Measurements from ENCODE around the gene RASL10B. TPM values are rescaled to one million over a fixed set of nuclear protein-coding genes. Genes with fewer than 3 reads are reported as not detected.

Gene RASL10B
- total and polyA plus RNA-seq, 10 of the 15 experiments (the other 5 are each of a cell fraction or from before 2014, with no cell fraction given): not detected

- no peak for TF ChIP-seq ZBTB33 (IDR thresholded peaks at IDR 0.05)
Measured at GRCh38 chr17:35790841-35791240, 59.4 kb downstream of the RASL10B start (continued).

GRCh38 chr17:35791681-35792350 is 60.4 kb downstream of the RASL10B start:
- in situ Hi-C loops (cut with MboI) (no loop called here), intact Hi-C loops (cut with micrococcal nuclease; ENCODE audit: unreplicated experiment) (no loop called here)
- no peaks in the 10 kb centered on the region; the same call in 1 of the 2 replicates for H4K20me1 ChIP-seq (ENCODE audit: control insufficient read depth, insufficient read depth)
- no peak overlapping the region for H2AFZ ChIP-seq (ENCODE audit: control insufficient read depth, low read depth, low read length)
- no peak overlapping the region for H3K9ac ChIP-seq (ENCODE audit: control insufficient read depth, insufficient read depth, low read length)
- POLR2A ChIA-PET: no interaction called here
- SMC1A ChIA-PET (ENCODE audit: uncharacterized antibody, unreplicated experiment): interaction anchor here (0.6 kb wide), 1 partner anchor 1375 kb away, joined by 3 read pairs; no protein-coding TSS in a partner anchor
- BruUV-seq (replicated peaks): no TSS peak
- FAIRE-seq (no peak), ATAC-seq (peak; percentile 28; the same call in 2 of the 3 replicates), DNase-seq (ENCODE audit: low read depth, low spot score) (no peak)
- RAD21 ChIA-PET (ENCODE audit: unreplicated experiment): interaction anchor here (0.6 kb wide), 1 partner anchor 42 kb away, joined by 4 read pairs; no protein-coding TSS in a partner anchor
- CTCF ChIA-PET: interaction anchor here (1.6 to 2.0 kb wide), 2 partner anchors 17 to 28 kb away, joined by 7 to 9 read pairs; no protein-coding TSS in a partner anchor
- 19% methylated on average over 9 of the region's 9 CpGs for WGBS (ENCODE audit: insufficient coverage, insufficient replicate concordance, low lambda C conversion rate, missing lambda C conversion rate)
- no peak for TF ChIP-seq FOXK2 (IDR thresholded peaks at IDR 0.05)
- peak in 1 of 2 experiments; percentile 54; a peak in 1 of 4 replicates for TF ChIP-seq BHLHE40 (IDR thresholded peaks at IDR 0.05; ENCODE audit: borderline replicate concordance in 1 of 2, low read depth in 2 of 2, low read length in 1 of 2)
- H3K27me3 ChIP-seq (replicated peaks in 1 of 2; ENCODE audit: control insufficient read depth in 2 of 2, insufficient read depth in 2 of 2, low read length in 1 of 2): peaks cover 12 to 15% of the 10 kb centered on the region in 2 experiments
- H3K4me2 ChIP-seq (ENCODE audit: control insufficient read depth, insufficient read depth): no peak overlapping the region
- H3K4me1 ChIP-seq (ENCODE audit: control insufficient read depth, insufficient read depth, low read length): peaks cover 4% of the 10 kb centered on the region
- H3K27ac ChIP-seq (ENCODE audit: control insufficient read depth, insufficient read depth): no peak overlapping the region
- no peaks in the 10 kb centered on the region for H3K9me3 ChIP-seq (replicated peaks; ENCODE audit: control insufficient read depth, insufficient read depth, low read length)
- no peaks in the 10 kb centered on the region for H3K36me3 ChIP-seq (ENCODE audit: control insufficient read depth in 2 of 2, insufficient read depth in 2 of 2, low read length in 1 of 2)
- H3K79me2 ChIP-seq (ENCODE audit: control insufficient read depth, insufficient read depth, low read length): no peaks in the 10 kb centered on the region
- H3K4me3 ChIP-seq: no peak overlapping the region

Other genes starting within 250 kb of the RASL10B start
Only the 7 nearest of the 13 such genes appear.
- gene AP2B1, start 144.3 kb upstream of the RASL10B start, total RNA-seq (2014; rRNA removed): 53.1 and 55.7 TPM in 2 replicates
- gene AP2B1, start 144.3 kb upstream of the RASL10B start, total RNA-seq (2014; rRNA removed; fragmentation: Illumina TruSeq; extraction: Trizol): 44.5 and 45.0 TPM in 2 replicates
- 112 and 115 TPM in 2 replicates for gene AP2B1, start 144.3 kb upstream of the RASL10B start, total RNA-seq (2021)
- 97.9 and 103 TPM in 2 replicates for gene AP2B1, start 144.3 kb upstream of the RASL10B start, polyA plus RNA-seq (2011; rRNA removed)
- 83.0 and 98.2 TPM in 2 replicates for gene AP2B1, start 144.3 kb upstream of the RASL10B start, polyA plus RNA-seq (2014; fragmentation: Illumina TruSeq; extraction: Trizol)
- gene AP2B1, start 144.3 kb upstream of the RASL10B start, polyA plus RNA-seq (2014; fragmentation: Nextera tagmentation; extraction: Ambion mirVana): 10 to 100 TPM; 18.6 to 24.3 TPM
- gene AP2B1, start 144.3 kb upstream of the RASL10B start, polyA plus RNA-seq (2014; rRNA removed): 46.4 and 53.0 TPM in 2 replicates
- gene AP2B1, start 144.3 kb upstream of the RASL10B start, polyA plus RNA-seq (2016; fragmentation: Nextera tagmentation; extraction: Ambion mirVana): 10 to 100 TPM; 54.7 to 57.5 TPM
- gene GAS2L2, start 21.6 kb downstream of the RASL10B start, total RNA-seq (2014; rRNA removed): not detected in 2 replicates
- gene GAS2L2, start 21.6 kb downstream of the RASL10B start, total RNA-seq (2014; rRNA removed; fragmentation: Illumina TruSeq; extraction: Trizol): not detected in 2 replicates
- gene GAS2L2, start 21.6 kb downstream of the RASL10B start, total RNA-seq (2021): not detected in 2 replicates
- not detected in 2 replicates for gene GAS2L2, start 21.6 kb downstream of the RASL10B start, polyA plus RNA-seq (2011; rRNA removed)
- 0.01 TPM in 1 of 2 replicates, not detected in the other for gene GAS2L2, start 21.6 kb downstream of the RASL10B start, polyA plus RNA-seq (2014; fragmentation: Illumina TruSeq; extraction: Trizol)
- not detected for gene GAS2L2, start 21.6 kb downstream of the RASL10B start, polyA plus RNA-seq (2014; fragmentation: Nextera tagmentation; extraction: Ambion mirVana)
- not detected in 2 replicates for gene GAS2L2, start 21.6 kb downstream of the RASL10B start, polyA plus RNA-seq (2014; rRNA removed)
- not detected for gene GAS2L2, start 21.6 kb downstream of the RASL10B start, polyA plus RNA-seq (2016; fragmentation: Nextera tagmentation; extraction: Ambion mirVana)
- not detected in 2 replicates for gene C17orf50, start 29.2 kb downstream of the RASL10B start, total RNA-seq (2014; rRNA removed)
- not detected in 2 replicates for gene C17orf50, start 29.2 kb downstream of the RASL10B start, total RNA-seq (2014; rRNA removed; fragmentation: Illumina TruSeq; extraction: Trizol)
- gene C17orf50, start 29.2 kb downstream of the RASL10B start, total RNA-seq (2021): not detected in 2 replicates
- not detected in 2 replicates for gene C17orf50, start 29.2 kb downstream of the RASL10B start, polyA plus RNA-seq (2011; rRNA removed)
- gene C17orf50, start 29.2 kb downstream of the RASL10B start, polyA plus RNA-seq (2014; fragmentation: Illumina TruSeq; extraction: Trizol): not detected in 2 replicates
- not detected for gene C17orf50, start 29.2 kb downstream of the RASL10B start, polyA plus RNA-seq (2014; fragmentation: Nextera tagmentation; extraction: Ambion mirVana)
- gene C17orf50, start 29.2 kb downstream of the RASL10B start, polyA plus RNA-seq (2014; rRNA removed): not detected in 2 replicates
- gene C17orf50, start 29.2 kb downstream of the RASL10B start, polyA plus RNA-seq (2016; fragmentation: Nextera tagmentation; extraction: Ambion mirVana): under 1 TPM in 1 of 2 experiments, not detected in 1; 0.16 TPM
- not detected in 2 replicates for gene MMP28, start 64.0 kb downstream of the RASL10B start, total RNA-seq (2014; rRNA removed)
- gene MMP28, start 64.0 kb downstream of the RASL10B start, total RNA-seq (2014; rRNA removed; fragmentation: Illumina TruSeq; extraction: Trizol): not detected in 2 replicates
- not detected in 2 replicates for gene MMP28, start 64.0 kb downstream of the RASL10B start, total RNA-seq (2021)
- not detected in 2 replicates for gene MMP28, start 64.0 kb downstream of the RASL10B start, polyA plus RNA-seq (2011; rRNA removed)
- gene MMP28, start 64.0 kb downstream of the RASL10B start, polyA plus RNA-seq (2014; fragmentation: Illumina TruSeq; extraction: Trizol): not detected in 2 replicates
- gene MMP28, start 64.0 kb downstream of the RASL10B start, polyA plus RNA-seq (2014; fragmentation: Nextera tagmentation; extraction: Ambion mirVana): not detected
- not detected in 2 replicates for gene MMP28, start 64.0 kb downstream of the RASL10B start, polyA plus RNA-seq (2014; rRNA removed)
- not detected for gene MMP28, start 64.0 kb downstream of the RASL10B start, polyA plus RNA-seq (2016; fragmentation: Nextera tagmentation; extraction: Ambion mirVana)
- 41.9 and 46.2 TPM in 2 replicates for gene TAF15, start 77.8 kb downstream of the RASL10B start, total RNA-seq (2014; rRNA removed)
- gene TAF15, start 77.8 kb downstream of the RASL10B start, total RNA-seq (2014; rRNA removed; fragmentation: Illumina TruSeq; extraction: Trizol): 38.9 and 49.9 TPM in 2 replicates
- gene TAF15, start 77.8 kb downstream of the RASL10B start, total RNA-seq (2021): 202 and 205 TPM in 2 replicates
- 49.4 and 75.4 TPM in 2 replicates for gene TAF15, start 77.8 kb downstream of the RASL10B start, polyA plus RNA-seq (2011; rRNA removed)
- gene TAF15, start 77.8 kb downstream of the RASL10B start, polyA plus RNA-seq (2014; fragmentation: Illumina TruSeq; extraction: Trizol): 259 and 331 TPM in 2 replicates
- 10 to 100 TPM in 1 of 2 experiments, 1 to 10 TPM in 1; 9.5 to 17.1 TPM for gene TAF15, start 77.8 kb downstream of the RASL10B start, polyA plus RNA-seq (2014; fragmentation: Nextera tagmentation; extraction: Ambion mirVana)
- gene TAF15, start 77.8 kb downstream of the RASL10B start, polyA plus RNA-seq (2014; rRNA removed): 131 and 137 TPM in 2 replicates
- 10 to 100 TPM; 24.2 to 25.5 TPM for gene TAF15, start 77.8 kb downstream of the RASL10B start, polyA plus RNA-seq (2016; fragmentation: Nextera tagmentation; extraction: Ambion mirVana)
- gene HEATR9, start 137.3 kb downstream of the RASL10B start, total RNA-seq (2014; rRNA removed): 0.11 TPM in 1 of 2 replicates, not detected in the other
- 0.04 TPM in 1 of 2 replicates, not detected in the other for gene HEATR9, start 137.3 kb downstream of the RASL10B start, total RNA-seq (2014; rRNA removed; fragmentation: Illumina TruSeq; extraction: Trizol)
- 0.21 and 0.53 TPM in 2 replicates for gene HEATR9, start 137.3 kb downstream of the RASL10B start, total RNA-seq (2021)
- 0.43 and 0.50 TPM in 2 replicates for gene HEATR9, start 137.3 kb downstream of the RASL10B start, polyA plus RNA-seq (2011; rRNA removed)
- 0.08 and 0.12 TPM in 2 replicates for gene HEATR9, start 137.3 kb downstream of the RASL10B start, polyA plus RNA-seq (2014; fragmentation: Illumina TruSeq; extraction: Trizol)
- gene HEATR9, start 137.3 kb downstream of the RASL10B start, polyA plus RNA-seq (2014; fragmentation: Nextera tagmentation; extraction: Ambion mirVana): under 1 TPM; 0.11 to 0.14 TPM
- gene HEATR9, start 137.3 kb downstream of the RASL10B start, polyA plus RNA-seq (2014; rRNA removed): 0.17 and 0.36 TPM in 2 replicates
- not detected for gene HEATR9, start 137.3 kb downstream of the RASL10B start, polyA plus RNA-seq (2016; fragmentation: Nextera tagmentation; extraction: Ambion mirVana)
- 82.0 and 96.3 TPM in 2 replicates for gene CCL5, start 148.7 kb downstream of the RASL10B start, total RNA-seq (2014; rRNA removed)
- gene CCL5, start 148.7 kb downstream of the RASL10B start, total RNA-seq (2014; rRNA removed; fragmentation: Illumina TruSeq; extraction: Trizol): 75.4 and 79.6 TPM in 2 replicates
- gene CCL5, start 148.7 kb downstream of the RASL10B start, total RNA-seq (2021): 60.2 and 71.7 TPM in 2 replicates
- 166 and 175 TPM in 2 replicates for gene CCL5, start 148.7 kb downstream of the RASL10B start, polyA plus RNA-seq (2011; rRNA removed)
- 95.6 and 112 TPM in 2 replicates for gene CCL5, start 148.7 kb downstream of the RASL10B start, polyA plus RNA-seq (2014; fragmentation: Illumina TruSeq; extraction: Trizol)
- 100 to 1,000 TPM; 139 to 186 TPM for gene CCL5, start 148.7 kb downstream of the RASL10B start, polyA plus RNA-seq (2014; fragmentation: Nextera tagmentation; extraction: Ambion mirVana)
- gene CCL5, start 148.7 kb downstream of the RASL10B start, polyA plus RNA-seq (2014; rRNA removed): 84.0 and 99.6 TPM in 2 replicates
- 10 to 100 TPM; 45.7 to 56.1 TPM for gene CCL5, start 148.7 kb downstream of the RASL10B start, polyA plus RNA-seq (2016; fragmentation: Nextera tagmentation; extraction: Ambion mirVana)

Measured in GM12878 (cell line).